ENCODE measurements around the gene RXRB.

DNA sequence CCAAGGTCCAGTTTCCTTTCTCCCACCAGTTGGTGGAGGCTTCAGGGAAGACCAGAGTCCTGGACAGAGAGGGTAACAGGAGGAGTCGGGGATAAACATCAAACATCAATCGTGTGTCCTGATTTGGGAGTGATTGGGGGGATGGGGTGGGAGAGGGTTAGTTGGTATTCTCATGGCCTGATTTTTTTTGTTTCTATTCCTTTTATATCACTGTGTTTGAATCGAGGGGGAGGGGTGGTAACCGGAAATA lies 3.6 kb upstream of the RXRB start:
- TF ChIP-seq CTCF (conservative IDR thresholded peaks at IDR 0.05; ENCODE audit: low read length): no peak
- no peak for TF ChIP-seq EZH2phosphoT487 (IDR thresholded peaks at IDR 0.05; ENCODE audit: borderline replicate concordance)
